GM21423 (cell line): ENCODE results near the gene ETV6.

ENCODE experiments used
- ATAC-seq: cut with Tn5 transposase; IDR thresholded peaks from one replicate; pipeline ENCODE4 v1.9.1; 2021; ENCODE audit warnings: mild to moderate bottlenecking, moderate library complexity; ENCODE audit not compliant: unreplicated experiment

Gene ETV6

GRCh38 chr12:11689591-11690186 is 40.2 kb downstream of the ETV6 start:
- ATAC-seq, result no peak

GRCh38 chr12:11693067-11693466 is 43.6 kb downstream of the ETV6 start:
- no peak for ATAC-seq

GRCh38 chr12:11693601-11694000 is 44.1 kb downstream of the ETV6 start:
- no peak for ATAC-seq

GRCh38 chr12:11694528-11694927 is 45.1 kb downstream of the ETV6 start:
- ATAC-seq, result no peak

- no peak for ATAC-seq
These were observed 45.8 kb downstream of the ETV6 start for GRCh38 chr12:11695321-11695720.

- no peak for ATAC-seq
These were observed 46.6 kb downstream of the ETV6 start for GRCh38 chr12:11696084-11696483.

- ATAC-seq, result no peak
These were observed 47.7 kb downstream of the ETV6 start for GRCh38 chr12:11697131-11697530.

DNA sequence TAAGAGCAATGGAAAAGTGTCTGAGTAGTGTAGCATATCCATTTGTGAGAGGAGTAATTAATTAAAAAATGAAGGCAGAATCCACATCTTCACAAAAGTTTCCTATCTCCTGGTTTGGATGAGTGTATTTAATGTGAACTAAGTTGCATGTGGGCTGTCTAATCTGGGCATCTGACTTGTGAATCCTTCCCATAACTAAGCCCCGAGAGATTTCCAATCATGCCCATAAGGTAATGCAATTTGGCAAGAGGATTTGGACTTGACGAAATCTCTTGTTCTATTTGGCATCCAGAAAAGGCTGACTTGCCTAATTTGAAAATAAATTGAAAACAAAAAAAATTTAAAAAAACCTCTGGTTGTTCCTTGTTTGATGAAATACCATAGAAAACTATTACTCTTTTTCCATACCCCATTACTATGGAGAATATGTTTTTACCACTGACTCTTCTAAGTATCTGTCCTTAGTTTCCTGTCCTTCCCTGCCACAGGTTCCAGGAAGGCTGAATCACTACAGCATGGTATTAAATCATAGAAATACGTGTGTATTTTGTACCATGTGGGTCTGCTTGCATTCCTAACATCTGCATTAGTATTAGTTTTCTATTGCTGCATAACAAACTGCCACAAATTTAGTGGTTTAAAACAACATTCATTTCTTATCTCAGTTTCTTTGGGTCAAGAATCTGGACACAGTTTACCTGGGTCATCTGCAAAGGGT is 48.4 kb downstream of the ETV6 start:
- ATAC-seq, result no peak

GRCh38 chr12:11698729-11699128 is 49.3 kb downstream of the ETV6 start:
- ATAC-seq, result no peak

DNA sequence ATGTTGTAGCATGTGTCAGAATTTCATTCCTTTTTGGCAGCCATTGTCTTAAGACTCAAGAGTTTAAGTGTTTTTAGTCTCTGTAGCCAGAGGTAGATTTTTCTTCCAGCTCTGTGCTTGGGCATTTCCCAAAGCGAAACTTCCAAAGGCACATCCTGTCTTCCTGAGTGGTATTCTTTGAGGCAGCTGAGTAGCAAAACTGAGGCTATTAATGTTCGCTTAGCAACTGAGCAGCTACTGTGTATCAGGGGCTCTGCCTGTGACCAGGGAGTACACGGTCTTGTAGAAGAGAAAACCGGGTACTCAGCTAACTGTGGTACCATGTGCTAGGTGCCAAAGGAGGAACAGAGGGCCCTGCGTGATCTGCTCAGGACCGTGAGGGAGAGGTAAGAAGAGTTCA is 52.0 kb downstream of the ETV6 start:
- no peak for ATAC-seq

DNA sequence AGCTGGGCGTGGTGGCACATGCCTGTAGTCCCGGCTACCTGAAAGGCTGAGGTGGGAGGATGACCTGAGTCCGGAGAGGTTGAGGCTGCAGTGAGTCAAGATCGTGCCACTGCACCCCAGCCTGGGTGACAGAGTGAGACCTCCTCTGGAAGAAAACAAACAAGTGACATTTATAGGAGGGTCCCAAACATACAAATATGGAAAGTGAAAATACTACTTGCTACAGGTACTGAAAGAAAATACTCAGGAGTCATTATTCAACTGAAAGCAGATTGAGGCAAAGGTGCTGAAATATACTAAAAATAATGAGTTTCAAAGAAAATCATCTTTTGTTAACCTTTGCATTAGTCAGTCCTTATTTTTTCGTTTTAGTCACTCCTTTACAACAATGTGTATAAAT is 53.5 kb downstream of the ETV6 start:
- peak; percentile 51 for ATAC-seq

- ATAC-seq, result no peak
These were observed 53.9 kb downstream of the ETV6 start for GRCh38 chr12:11703378-11703777.

- no peak for ATAC-seq
These were observed 54.6 kb downstream of the ETV6 start for GRCh38 chr12:11704089-11704488.

DNA sequence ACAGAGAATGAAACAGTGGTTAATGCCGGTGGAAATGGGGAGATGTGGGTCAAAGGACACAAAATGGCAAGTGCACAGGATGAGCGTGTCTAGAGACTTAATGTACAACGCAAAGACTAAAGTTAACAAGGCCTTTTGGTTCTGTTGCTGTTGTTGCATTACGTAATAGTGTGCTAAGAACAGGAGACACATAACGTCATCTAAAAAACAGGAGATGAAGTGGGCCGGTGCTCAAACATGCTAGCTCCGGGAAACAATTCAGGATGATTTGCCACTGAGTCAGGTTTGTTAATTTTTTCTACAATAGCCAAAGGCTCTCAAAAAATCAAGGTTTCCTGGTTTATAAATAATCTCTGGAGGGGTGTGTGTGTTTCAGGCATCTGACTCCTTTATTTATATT is 55.5 kb downstream of the ETV6 start:
- no peak for ATAC-seq

DNA sequence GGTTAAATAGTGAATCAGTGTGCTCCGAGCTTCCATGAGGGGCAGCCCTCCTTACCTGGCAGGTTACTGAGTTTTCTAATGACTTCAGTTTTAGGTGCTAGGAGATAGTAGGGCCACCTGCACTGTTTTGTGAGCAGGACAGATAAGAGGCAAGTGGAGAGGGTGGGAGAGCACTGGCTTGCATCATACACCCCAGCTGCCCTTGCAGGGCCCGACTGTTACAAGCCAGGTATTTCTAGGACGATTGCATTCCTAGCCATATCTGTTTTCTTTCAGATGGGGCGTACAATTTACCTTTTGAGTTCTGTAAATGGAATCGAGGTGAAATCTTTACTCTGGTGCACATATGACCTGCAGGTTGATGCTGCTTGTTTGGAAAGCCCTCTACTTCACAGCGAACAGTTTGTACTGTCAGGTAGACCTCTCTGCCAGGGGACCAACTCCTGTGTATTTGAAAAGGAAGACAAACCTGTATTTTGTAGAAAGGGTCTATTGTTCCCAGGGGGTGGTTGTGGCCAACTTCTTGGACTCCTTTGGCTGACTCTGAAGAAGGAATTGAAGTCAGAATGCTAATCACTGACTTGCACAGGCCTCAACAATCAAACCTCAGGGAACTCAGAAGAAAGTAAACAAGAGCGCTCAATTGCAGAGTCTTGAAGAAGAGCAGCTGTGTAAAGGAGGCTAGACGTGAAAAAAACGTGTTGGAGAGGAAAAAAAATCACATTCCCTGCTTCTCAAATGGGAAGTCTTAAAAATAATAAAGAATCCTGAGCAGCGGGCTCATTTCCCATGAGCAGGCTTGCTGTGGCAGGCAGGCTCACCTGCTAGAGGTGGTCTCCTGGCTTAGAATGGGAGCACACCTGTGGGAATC is 57.3 kb downstream of the ETV6 start:
- ATAC-seq, result no peak

DNA sequence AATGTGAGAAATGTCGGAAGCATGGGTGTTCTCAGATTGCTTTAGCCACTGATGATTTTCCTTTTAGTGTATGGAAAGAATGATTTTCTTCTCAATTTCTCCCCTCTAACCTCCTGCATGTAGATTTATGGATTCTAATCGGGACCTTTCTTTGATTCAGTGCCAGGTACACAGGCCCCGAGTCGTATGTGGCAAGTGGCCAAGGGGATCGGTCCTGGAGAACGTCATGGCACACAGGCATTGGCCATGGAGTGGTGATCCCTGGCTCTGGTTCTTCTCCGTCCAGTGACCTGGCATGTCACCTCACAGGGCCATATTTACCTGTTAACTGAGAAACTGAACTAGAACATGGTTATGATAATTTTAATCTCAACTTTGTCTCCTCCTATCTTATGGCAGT is 58.1 kb downstream of the ETV6 start:
- no peak for ATAC-seq

GRCh38 chr12:11709513-11709912 is 60.0 kb downstream of the ETV6 start:
- no peak for ATAC-seq

DNA sequence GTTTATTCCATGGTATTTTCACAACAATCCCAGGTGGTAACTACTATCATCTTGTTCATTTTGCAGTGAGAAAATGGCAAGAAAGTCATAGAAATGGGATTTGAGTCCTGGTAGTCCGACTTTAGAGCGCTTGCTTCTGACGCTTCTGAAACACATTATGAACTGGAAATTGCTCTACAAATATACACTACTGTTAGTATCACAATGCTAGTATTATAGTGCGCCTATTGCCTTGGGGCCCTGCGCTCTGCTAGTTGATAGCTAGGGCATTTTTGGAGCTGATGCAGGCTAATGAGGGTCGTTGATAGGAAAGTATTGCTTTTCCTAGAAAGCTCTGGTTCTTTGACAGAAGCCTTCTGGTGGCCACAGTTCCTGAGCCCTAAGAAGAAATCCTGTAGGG is 61.0 kb downstream of the ETV6 start:
- no peak for ATAC-seq

DNA sequence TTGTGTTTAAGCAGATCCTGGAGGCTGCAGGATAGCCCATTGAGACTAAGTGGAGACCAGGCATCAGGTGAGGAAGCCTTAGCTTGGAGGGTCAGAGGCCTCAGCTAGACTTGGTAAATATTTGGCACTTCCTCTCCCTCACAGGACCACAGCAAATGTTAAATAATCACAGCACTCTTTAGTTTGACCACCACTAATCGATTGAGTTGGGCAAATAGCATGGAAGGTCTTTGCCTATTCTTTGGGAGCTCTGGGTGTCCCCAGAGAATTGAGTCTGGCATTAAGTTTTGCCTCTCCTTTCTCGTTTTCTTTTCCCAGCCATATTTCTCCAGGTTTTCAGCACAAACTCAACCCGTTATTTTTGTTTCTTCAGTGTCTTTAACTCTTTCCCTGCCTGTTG is 61.4 kb downstream of the ETV6 start:
- no peak for ATAC-seq

DNA sequence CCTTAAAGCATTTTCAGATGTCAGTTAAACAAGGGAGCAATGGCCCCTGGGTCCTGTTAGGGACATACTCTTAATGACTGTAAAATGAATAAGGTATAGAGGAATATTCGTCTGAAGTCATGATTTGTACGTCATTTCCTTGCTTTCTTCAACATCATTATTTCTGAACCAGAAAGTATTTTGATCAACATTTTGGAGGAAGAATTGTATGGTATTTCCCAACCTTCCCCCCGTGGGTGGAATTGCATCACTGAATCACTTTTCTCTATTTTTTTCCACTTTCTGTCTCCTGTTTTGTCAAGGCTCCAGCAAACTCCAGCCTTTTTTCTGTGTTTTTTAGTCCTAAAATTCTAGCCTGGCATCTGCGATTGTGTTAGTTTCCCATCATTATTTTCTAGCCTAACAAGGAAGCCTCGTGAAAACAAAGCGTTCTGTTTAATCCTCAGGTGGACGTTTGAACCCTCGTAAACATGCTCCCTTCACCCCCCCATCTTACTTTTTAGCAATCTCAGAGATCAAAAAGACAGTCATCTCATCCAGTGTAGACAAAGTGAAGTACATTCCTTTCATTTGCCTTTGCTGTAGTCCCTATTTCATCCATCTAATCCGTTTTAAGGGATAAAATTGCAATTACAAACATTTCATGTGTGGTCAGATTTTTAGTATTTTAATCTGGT is 62.3 kb downstream of the ETV6 start:
- ATAC-seq, result no peak

- no peak for ATAC-seq
These were observed 63.0 kb downstream of the ETV6 start for GRCh38 chr12:11712491-11712890.
